ENCODE results near the gene OOSP4A. TPM values are rescaled to one million over a fixed set of nuclear protein-coding genes. Genes with fewer than 3 reads are reported as not detected.

The OOSP4A gene
- total RNA-seq, 4 donors from 2014 or later = not detected

GRCh38 chr11:59953463-59954218 lies 10.2 kb upstream of the OOSP4A start:
- no peak for TF ChIP-seq EP300 (IDR thresholded peaks at IDR 0.05)
- TF ChIP-seq POLR2A (IDR thresholded peaks at IDR 0.05) = no peak
- TF ChIP-seq, protein P1, sequence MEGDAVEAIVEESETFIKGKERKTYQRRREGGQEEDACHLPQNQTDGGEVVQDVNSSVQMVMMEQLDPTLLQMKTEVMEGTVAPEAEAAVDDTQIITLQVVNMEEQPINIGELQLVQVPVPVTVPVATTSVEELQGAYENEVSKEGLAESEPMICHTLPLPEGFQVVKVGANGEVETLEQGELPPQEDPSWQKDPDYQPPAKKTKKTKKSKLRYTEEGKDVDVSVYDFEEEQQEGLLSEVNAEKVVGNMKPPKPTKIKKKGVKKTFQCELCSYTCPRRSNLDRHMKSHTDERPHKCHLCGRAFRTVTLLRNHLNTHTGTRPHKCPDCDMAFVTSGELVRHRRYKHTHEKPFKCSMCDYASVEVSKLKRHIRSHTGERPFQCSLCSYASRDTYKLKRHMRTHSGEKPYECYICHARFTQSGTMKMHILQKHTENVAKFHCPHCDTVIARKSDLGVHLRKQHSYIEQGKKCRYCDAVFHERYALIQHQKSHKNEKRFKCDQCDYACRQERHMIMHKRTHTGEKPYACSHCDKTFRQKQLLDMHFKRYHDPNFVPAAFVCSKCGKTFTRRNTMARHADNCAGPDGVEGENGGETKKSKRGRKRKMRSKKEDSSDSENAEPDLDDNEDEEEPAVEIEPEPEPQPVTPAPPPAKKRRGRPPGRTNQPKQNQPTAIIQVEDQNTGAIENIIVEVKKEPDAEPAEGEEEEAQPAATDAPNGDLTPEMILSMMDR (IDR thresholded peaks at IDR 0.05) = no peak
- Histone ChIP-seq H3K27ac (no peak overlapping the region), H3K9me3 (no peaks in the 10 kb centered on the region), H3K36me3 (no peaks in the 10 kb centered on the region), H3K4me1 (no peaks in the 10 kb centered on the region), H3K4me3 (no peak overlapping the region), H3K27me3 (no peaks in the 10 kb centered on the region)
- no peak for DNase-seq (ENCODE audit: low spot score in 2 of 2)
- 83 to 84% methylated on average over 4 of the region's 4 CpGs for WGBS, 2 donors

DNA sequence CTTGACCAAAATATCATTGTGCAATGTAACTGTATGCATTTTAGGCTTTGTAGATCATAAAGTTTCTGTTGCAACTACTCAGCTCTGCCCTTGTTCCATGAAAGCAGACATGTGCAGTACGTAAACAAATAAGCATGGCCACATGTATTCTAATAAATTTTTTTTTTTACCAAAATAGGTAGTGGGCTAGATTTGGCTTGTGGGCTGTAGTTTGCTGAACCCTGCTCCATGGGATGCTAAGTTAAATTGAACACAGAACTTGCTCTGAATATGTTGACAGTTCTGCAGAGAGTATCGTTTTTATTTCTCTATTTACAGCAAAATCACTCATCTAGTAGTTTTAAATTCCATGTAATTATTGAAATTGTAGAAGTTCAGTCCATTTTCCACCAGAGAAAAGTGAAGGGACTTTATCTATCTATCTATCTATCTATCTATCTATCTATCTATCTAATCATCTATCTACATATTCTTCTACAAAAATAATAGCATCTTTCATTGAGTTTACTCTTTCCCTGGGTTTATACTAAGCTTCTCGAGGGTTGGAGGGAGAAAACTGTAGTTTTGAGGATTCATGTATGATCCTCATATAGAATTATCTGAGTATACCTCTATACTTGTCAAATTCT lies 9.5 kb upstream of the OOSP4A start:
- TF ChIP-seq POLR2A (IDR thresholded peaks at IDR 0.05) (no peak), EP300 (IDR thresholded peaks at IDR 0.05) (no peak)
- TF ChIP-seq, protein P1 (IDR thresholded peaks at IDR 0.05) = no peak
- no peak for DNase-seq (ENCODE audit: low spot score in 2 of 2)

DNA sequence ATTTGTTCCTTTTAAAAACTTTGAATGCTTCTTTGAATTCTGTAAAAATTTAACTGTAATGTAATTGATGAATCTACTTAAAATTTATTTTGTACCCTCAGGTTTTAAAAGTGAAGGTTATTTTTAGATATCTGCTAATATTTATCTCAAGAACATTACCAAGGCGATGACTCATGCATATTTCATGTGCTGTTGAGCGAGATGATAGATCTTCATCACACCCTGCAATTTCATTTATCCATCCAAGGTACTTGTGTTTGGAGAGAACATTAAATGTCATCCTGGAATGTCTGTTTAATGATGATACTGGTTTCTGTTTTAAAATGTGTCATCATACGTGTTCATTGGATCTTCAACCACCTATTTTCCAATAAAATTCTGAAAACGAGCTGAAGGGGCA lies 6.7 kb upstream of the OOSP4A start:
- Histone ChIP-seq H3K27me3 (no peaks in the 10 kb centered on the region), H3K9me3 (no peaks in the 10 kb centered on the region), H3K4me3 (no peak overlapping the region), H3K27ac (no peak overlapping the region), H3K4me1 (no peaks in the 10 kb centered on the region), H3K36me3 (no peaks in the 10 kb centered on the region)
- 71 to 72% methylated on average over 4 of the region's 4 CpGs for WGBS, 2 donors
- TF ChIP-seq POLR2A (IDR thresholded peaks at IDR 0.05) = no peak
- TF ChIP-seq, protein P1 (IDR thresholded peaks at IDR 0.05) = no peak
- no peak for TF ChIP-seq EP300 (IDR thresholded peaks at IDR 0.05)
- no peak for DNase-seq (ENCODE audit: low spot score in 2 of 2)

More for the DNA sequence above, 9.5 kb upstream of the OOSP4A start:
- no peak overlapping the region for H3K4me3 ChIP-seq
- H3K36me3 ChIP-seq = no peaks in the 10 kb centered on the region
- H3K4me1 ChIP-seq = no peaks in the 10 kb centered on the region
- no peak overlapping the region for H3K27ac ChIP-seq
- WGBS, 2 donors = 71 to 77% methylated on average over 3 of the region's 3 CpGs
- no peaks in the 10 kb centered on the region for H3K9me3 ChIP-seq
- no peaks in the 10 kb centered on the region for H3K27me3 ChIP-seq

- DNase-seq (ENCODE audit: low spot score in 2 of 2) = no peak
- WGBS, 2 donors = 85 to 87% methylated on average over 9 of the region's 9 CpGs
- TF ChIP-seq EP300 (IDR thresholded peaks at IDR 0.05) (no peak), POLR2A (IDR thresholded peaks at IDR 0.05) (no peak)
- TF ChIP-seq, protein P1 (IDR thresholded peaks at IDR 0.05) = no peak
- Histone ChIP-seq H3K4me3 (no peak overlapping the region), H3K4me1 (no peaks in the 10 kb centered on the region), H3K27me3 (no peaks in the 10 kb centered on the region), H3K36me3 (no peaks in the 10 kb centered on the region), H3K27ac (no peak overlapping the region), H3K9me3 (no peaks in the 10 kb centered on the region)
These were observed 3.1 kb upstream of the OOSP4A start for GRCh38 chr11:59960502-59961381.

All from tibial nerve (tissue), 4 donors.